HL-60 (cell line): ENCODE data around the gene SLC5A9.
"Not testable (repeated sequence)": the region's sequence is repeated elsewhere in the genome, so short reads cannot be mapped to it uniquely, and the experiment has no call there.

ENCODE experiments used
- POLR2AphosphoS5 ChIP-seq: IDR thresholded peaks from 2 replicates; pipeline ENCODE4 v1.6.1; 2012; ENCODE audit warnings: low read depth
- TF ChIP-seq, protein P1 (sequence below): IDR thresholded peaks from one replicate; pipeline ENCODE4 v1.5.1; 2011; ENCODE audit warnings: low read length, control low read depth, inconsistent platforms; ENCODE audit not compliant: insufficient read depth

- TF ChIP-seq, protein P1, sequence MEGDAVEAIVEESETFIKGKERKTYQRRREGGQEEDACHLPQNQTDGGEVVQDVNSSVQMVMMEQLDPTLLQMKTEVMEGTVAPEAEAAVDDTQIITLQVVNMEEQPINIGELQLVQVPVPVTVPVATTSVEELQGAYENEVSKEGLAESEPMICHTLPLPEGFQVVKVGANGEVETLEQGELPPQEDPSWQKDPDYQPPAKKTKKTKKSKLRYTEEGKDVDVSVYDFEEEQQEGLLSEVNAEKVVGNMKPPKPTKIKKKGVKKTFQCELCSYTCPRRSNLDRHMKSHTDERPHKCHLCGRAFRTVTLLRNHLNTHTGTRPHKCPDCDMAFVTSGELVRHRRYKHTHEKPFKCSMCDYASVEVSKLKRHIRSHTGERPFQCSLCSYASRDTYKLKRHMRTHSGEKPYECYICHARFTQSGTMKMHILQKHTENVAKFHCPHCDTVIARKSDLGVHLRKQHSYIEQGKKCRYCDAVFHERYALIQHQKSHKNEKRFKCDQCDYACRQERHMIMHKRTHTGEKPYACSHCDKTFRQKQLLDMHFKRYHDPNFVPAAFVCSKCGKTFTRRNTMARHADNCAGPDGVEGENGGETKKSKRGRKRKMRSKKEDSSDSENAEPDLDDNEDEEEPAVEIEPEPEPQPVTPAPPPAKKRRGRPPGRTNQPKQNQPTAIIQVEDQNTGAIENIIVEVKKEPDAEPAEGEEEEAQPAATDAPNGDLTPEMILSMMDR = not testable (repeated sequence)
- TF ChIP-seq POLR2AphosphoS5 = not testable (repeated sequence)
Observed at GRCh38 chr1:48294094-48294493, 71.6 kb downstream of the SLC5A9 start.
